Measurements from ENCODE around the gene TTC6. TPM values are rescaled to one million over a fixed set of nuclear protein-coding genes. Genes with fewer than 3 reads are reported as not detected.
A peak's percentile ranks its signal among the peaks of the same experiment; 100 is the strongest.

TTC6 gene, protein sequence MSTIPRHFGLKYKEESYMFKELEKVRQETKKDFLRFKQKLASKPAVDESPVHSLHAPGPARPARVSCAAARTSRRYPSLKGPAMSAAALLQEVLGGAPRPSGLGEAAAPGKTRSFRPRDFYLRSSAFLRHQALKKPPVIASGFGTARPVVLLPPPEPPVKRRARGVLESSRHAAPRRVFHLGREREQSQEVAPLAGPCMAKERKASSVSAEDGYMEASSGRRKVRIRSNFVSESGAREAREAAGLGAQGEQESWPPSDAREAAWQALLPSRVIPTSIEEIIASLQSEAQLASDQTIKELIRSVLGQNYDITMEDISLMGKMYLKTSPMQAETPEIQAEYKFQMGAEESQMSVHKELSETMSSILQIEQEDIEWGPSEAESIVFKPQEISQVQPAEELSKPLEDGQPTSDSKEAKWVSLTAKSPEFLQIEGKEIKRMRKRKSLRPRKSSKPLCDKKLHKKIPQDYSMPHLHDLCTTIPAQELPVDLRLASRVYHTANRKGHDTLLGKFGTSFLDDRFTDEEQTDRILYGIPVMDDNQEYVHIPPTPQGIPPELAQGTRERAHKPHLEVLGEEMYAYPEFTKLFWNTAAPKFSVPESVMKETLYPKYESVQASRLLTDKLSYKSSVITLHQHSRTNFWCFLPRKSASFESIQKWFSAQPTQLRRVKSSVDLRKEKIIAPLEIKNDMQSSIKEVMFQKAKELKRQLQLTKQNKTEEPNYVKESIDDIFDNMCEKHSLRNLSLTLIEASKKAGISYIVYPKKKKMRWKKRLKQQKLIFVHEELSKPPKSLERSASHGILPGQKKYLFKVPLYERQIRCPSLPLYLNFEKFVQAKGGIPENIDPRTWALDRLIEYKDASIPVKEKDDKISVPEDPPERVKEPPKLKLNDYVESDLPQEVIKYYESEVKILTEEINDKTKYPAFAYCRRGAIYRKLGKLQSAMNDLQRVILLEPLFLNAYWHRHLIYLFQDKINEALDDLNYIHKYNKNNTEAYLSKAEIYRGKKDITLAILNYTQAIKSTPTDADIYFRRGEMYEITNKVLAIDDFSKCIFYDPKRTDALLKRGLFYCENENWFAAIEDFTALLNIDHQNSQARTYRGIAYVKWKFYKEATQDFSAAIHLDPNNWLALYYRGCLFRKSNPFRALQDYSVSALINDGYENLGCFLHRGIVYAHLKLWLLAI (N-terminal part only)
- not detected for total RNA-seq

DNA sequence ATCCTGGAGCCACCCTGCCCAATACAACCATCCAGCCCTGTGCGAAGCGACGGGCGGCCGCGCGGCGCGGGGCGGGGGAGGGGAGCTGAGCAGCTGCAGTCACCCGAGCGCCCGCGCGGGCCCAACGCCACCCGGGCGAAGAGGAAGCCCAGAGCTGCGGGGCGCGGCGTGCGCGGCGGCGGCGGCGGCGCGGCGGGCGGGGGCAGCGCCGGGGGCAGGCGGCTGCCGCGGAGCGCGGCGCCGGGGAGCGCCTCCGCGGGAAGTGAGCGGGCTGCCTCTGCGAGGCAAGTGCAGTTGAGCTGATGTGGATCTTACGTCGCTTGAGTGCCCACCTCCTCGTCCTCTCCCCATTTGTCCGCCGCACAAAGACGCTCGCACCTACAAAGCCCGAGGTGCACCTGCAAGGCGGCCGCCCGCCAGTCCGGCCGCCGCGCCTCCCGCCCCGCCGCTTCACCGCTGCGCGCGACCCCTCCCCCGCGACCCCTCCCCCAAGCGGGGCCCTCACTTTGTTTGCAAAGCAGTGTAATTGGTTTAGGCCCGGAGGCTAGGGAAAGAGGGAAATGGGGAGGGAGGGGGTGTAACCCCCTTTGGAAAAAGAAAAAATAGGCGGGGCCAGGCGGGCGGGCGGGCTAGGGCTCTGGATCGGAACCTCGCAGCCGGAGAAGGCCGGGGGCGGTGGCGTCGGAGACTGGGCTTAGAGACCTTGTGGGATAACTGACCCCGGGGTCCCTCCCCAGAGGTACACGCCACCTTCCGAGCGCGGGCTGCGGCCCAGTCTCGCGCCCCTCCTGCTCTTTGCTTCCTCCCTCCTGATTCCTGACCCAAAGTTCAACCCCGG is at the start of gene TTC6, which contains the start of gene FOXA1:
TSS of gene TTC6 (plus strand) at position 659 of the 838 bp plus-strand sequence. CDS start 26,436 bp downstream, outside the sequence.
TSS of gene FOXA1 (minus strand) at position 279 of the 838 bp plus-strand sequence. CDS start at position 2, 277 bp downstream.
- DNase-seq (ENCODE audit: low spot score in 2 of 2) = no peak
- peaks cover 0 to 17% of the 10 kb centered on the region in 2 donors for H3K4me1 ChIP-seq
- H3K4me3 ChIP-seq = peak within 1 kb of the TSS; percentile 56 to 57
- no peaks in the 10 kb centered on the region for H3K36me3 ChIP-seq
- TF ChIP-seq, protein P1, sequence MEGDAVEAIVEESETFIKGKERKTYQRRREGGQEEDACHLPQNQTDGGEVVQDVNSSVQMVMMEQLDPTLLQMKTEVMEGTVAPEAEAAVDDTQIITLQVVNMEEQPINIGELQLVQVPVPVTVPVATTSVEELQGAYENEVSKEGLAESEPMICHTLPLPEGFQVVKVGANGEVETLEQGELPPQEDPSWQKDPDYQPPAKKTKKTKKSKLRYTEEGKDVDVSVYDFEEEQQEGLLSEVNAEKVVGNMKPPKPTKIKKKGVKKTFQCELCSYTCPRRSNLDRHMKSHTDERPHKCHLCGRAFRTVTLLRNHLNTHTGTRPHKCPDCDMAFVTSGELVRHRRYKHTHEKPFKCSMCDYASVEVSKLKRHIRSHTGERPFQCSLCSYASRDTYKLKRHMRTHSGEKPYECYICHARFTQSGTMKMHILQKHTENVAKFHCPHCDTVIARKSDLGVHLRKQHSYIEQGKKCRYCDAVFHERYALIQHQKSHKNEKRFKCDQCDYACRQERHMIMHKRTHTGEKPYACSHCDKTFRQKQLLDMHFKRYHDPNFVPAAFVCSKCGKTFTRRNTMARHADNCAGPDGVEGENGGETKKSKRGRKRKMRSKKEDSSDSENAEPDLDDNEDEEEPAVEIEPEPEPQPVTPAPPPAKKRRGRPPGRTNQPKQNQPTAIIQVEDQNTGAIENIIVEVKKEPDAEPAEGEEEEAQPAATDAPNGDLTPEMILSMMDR (IDR thresholded peaks at IDR 0.05) = no peak
- H3K27ac ChIP-seq = no peak within 1 kb of the TSS
- no peaks in the 10 kb centered on the region for H3K9me3 ChIP-seq
- H3K27me3 ChIP-seq = peaks cover 61% of the 10 kb centered on the region
- intact Hi-C loops (cut with DNase I) = loop anchor here (10.0 kb wide), 3 partner anchors 350 to 1070 kb away; partner anchors contain the start of gene NKX2-1

DNA sequence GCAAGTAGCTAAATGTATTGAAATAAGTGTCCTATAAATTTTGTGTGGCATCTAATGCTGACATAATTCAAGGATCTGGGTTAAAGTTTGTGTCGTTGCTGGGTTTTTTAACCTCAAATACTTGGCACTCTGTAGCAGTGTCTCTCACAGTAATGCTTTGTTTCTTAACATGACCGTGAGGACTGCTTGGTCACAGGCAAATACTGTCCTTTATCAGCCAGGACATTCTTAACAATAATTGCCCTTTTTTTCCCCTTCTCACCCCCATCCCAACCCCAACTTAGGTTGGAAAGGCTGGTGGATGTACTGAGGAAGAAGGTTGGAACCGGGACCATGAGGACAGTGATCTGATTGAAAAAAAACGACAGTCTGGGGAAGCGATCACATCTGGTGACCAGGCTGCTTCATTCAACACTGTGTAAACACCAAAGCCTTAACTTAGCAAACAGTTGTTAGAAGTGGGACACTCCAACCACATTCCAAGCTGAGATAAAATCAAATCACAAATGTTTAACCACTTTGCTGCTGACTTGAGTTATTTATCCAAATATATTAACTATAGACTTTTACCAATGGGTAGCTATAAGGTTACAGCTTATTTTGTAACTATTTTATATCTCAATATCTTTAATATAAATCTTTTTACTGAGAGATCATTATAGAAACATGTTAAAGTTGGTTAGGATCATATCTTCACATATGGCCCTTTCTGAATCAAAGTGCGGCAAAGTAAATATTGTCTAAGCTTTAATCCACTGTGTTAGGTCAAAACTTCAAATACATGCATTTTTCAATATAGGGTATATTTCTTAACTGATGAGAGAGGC is 48.6 kb upstream of the TTC6 start:
- intact Hi-C loops (cut with DNase I) = no loop called here
- no peaks in the 10 kb centered on the region for H3K4me1 ChIP-seq
- H3K27me3 ChIP-seq = no peaks in the 10 kb centered on the region
- H3K27ac ChIP-seq = no peak overlapping the region
- no peak overlapping the region for H3K4me3 ChIP-seq
- TF ChIP-seq, protein P1 (IDR thresholded peaks at IDR 0.05) = no peak
- no peaks in the 10 kb centered on the region for H3K9me3 ChIP-seq
- no peaks in the 10 kb centered on the region for H3K36me3 ChIP-seq
- no peak for DNase-seq (ENCODE audit: low spot score in 2 of 2)

DNA sequence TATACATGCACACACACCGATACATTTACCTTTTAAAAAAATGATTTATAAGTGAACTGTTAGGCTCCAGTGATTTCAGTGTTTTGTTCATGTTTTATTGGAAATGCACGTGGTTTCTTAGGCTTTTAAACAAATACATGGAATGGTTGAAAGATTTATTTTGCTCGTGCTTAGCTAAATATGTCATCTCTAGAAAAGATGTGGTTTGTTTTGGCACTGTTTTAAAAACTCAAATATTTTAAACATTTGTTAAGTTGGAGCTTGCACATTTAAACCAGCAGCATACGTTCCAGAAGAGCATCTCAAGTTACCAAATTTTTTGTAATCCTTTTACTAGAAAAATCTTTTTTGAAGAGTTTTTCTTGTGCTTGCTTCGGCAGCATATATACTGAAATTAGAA is 44.9 kb upstream of the TTC6 start:
- Histone ChIP-seq H3K4me1 (no peaks in the 10 kb centered on the region), H3K27me3 (no peaks in the 10 kb centered on the region), H3K27ac (no peak overlapping the region), H3K4me3 (no peak overlapping the region), H3K36me3 (no peaks in the 10 kb centered on the region), H3K9me3 (peaks cover 0 to 8% of the 10 kb centered on the region in 2 donors)
- DNase-seq (ENCODE audit: low spot score in 2 of 2) = no peak
- intact Hi-C loops (cut with DNase I) = no loop called here
- TF ChIP-seq, protein P1 (IDR thresholded peaks at IDR 0.05) = no peak

DNA sequence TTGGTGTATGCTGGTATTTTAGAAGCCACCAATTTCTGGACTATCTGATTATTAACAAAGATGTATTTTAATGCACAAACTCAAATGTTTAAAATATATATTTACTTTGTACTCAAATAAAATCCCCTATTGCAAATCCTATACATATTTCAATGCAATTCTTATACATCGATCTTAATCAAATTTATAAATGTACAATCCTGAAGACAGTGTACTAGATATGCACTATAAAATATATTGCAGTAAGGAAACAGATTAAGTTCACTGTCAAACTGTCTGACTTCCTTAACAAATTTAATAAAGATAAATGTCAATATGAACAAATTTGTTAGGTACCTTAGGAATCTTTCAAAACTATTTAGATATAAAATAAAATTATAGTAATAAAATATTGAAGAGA is 44.3 kb upstream of the TTC6 start:
- Histone ChIP-seq H3K4me3 (no peak overlapping the region), H3K27ac (no peak overlapping the region), H3K36me3 (no peaks in the 10 kb centered on the region), H3K9me3 (peaks cover 0 to 8% of the 10 kb centered on the region in 2 donors), H3K27me3 (no peaks in the 10 kb centered on the region), H3K4me1 (no peaks in the 10 kb centered on the region)
- DNase-seq (ENCODE audit: low spot score in 2 of 2) = no peak
- intact Hi-C loops (cut with DNase I) = no loop called here
- TF ChIP-seq, protein P1 (IDR thresholded peaks at IDR 0.05) = no peak

Data from ascending aorta (tissue), 2 donors.